ENCODE results near the gene CLEC17A.
"Not testable (repeated sequence)": the region's sequence is repeated elsewhere in the genome, so short reads cannot be mapped to it uniquely, and the experiment has no call there.

Gene CLEC17A

DNA sequence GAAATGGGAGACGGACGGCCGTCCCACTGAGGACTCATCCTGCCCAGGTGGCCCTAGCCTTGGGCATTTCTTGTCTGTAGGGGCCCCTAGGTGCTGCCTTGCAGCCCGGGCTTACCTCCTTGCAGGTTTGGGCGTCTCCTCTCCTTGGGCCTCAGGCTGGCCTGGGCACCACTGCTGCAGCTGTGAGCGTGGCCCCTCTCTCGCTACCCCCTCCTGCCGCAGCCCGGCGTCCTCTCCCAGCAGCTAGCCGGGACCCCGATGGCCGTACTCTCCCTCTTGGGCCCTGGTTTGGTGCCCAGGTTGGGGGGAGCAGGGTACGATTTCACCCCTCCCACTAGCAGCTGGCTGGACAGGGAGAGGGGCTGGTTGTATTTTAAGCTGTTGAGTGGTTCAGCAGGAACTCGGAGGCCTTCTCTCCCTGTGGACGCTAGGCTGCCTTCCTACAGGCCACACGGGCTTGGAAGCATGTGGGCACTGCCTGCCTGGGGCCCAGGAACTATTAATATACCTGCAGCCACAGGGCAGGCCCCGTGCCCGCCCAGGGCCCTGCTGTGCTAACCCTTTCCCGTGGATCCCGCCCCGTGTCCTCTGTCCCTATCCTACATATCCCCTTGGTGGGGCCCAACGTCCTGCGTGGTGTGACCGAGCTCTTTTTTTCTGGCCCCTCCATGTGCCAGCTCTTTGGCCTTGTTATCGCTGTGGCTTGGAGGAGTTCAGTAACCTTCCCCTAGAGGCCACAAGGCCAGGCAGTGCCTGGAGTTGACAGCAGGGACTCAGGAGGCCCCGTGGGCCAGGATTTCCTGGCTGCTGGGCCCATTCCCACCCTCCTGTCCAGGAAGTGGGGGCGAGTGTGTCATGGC is 22.7 kb upstream of the CLEC17A start:
- no peak for DNase-seq

DNA sequence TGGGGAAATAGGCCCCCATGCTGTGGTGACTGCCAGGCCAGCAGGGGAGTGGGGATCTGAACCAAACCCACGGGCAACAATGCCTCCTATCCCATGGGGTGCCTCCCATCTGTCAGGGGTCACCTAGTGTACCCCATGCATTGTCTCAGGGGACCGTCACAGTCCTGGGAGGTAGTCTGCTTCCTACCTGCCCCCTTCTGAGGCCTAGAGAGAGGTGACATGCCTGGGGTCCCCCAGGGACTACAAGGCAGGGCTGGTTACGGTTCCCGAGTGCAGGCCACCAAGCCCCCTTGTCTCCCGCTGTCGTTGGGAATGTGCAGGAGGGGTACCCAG is 22.1 kb upstream of the CLEC17A start:
- DNase-seq: no peak

DNA sequence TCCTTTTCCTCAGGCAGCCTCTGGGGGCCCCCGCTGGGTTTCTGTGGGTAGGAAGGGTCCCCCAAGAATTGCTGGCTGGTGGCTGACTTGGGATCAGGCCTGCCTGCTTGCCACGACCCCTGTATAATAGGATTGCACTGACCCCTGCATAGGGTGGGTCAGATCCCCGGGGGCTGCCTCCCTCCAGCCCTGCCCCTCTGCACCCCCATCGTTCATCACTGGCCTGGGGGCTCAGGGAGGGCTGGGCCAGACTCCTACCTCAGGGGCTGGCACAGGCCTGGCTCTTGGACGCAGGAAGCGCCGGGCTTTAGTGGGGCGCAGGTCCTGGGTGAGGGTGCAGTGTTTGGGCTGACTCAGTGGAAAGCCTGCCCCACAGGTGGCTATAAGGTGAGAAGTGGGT is 21.6 kb upstream of the CLEC17A start:
- DNase-seq: no peak

DNA sequence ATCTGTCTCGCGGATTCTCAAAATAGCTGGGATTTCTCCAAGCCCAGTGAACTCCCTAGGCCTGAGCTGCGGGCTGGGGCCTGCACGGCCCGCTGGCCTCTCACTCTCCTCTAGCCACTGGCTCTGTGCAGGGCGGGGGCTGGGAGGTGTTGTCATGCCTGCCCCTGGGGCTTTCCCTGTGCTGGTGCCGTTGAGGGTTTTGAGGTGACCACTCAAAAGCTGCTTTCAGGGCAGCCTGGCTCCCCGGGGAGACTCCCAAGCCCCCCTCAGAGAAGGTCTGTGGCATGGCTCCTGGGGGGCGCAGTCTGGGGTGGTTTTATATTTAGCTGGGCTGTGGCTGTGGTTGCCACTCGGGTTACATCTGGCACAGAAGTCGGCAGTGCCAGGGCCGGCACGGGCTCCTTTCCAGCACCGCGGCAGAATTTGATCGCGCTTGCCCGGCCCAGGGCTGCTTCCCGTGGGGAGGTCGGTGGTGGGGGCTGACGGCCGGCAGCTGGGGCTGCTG is 21.0 kb upstream of the CLEC17A start:
- no peak for DNase-seq

DNA sequence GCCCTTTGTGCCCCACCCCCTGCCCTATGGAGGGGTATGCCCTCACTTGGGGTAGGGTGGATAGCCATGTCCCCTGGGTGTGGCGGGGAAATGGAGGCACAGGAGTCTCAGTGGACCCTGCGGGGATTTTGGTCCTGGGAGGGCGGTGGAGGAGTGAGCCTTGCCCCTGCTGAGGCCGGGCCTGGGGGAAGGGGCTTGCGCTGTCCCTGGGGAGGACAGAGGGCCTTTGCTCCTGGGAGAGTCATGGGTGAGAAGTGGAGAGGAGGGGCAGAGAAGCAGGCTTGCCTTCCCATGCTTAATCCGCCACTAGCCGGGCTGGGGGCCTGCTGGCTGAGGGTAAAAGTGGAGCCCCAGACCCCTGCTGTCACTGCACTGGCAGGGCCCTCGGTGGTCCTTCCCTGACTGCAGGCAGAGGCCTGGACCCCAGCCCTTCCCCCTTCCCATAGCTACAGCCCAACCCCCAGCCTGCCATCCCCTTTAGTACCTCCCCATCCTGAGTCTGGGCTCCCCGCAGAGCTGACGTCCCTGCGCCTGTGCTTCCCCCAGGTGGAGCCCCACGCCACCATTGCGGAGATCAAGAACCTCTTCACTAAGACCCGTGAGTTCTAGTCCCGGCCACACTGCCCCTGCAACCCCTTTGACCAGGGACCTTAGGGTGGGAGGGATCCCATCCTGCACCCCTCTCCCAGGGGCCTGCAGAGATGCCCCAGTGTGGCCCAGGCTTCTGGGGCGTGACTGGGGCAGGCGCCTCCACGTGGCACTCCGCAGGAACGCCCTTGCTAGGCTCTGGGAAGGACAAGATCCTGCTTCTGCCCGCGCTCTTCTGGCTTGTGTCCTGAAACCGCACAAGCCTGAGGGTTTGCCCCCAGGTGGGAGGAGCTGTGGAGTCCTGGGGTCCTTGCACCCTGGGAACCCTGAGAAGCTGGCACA is 20.0 kb upstream of the CLEC17A start:
- DNase-seq: no peak

DNA sequence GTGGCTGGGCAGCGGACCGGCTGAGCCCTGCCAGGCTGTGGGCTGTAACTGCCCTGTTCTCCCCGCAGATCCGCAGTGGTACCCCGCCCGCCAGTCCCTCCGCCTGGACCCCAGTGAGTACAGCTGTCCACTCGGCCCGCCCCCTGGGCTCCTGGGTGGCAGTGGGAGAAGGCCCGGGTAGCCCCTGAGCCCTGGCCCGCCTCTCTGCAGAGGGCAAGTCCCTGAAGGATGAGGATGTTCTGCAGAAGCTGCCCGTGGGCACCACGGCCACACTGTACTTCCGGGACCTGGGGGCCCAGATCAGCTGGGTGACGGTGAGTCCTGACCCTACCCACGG is 19.3 kb upstream of the CLEC17A start:
- no peak for DNase-seq

DNA sequence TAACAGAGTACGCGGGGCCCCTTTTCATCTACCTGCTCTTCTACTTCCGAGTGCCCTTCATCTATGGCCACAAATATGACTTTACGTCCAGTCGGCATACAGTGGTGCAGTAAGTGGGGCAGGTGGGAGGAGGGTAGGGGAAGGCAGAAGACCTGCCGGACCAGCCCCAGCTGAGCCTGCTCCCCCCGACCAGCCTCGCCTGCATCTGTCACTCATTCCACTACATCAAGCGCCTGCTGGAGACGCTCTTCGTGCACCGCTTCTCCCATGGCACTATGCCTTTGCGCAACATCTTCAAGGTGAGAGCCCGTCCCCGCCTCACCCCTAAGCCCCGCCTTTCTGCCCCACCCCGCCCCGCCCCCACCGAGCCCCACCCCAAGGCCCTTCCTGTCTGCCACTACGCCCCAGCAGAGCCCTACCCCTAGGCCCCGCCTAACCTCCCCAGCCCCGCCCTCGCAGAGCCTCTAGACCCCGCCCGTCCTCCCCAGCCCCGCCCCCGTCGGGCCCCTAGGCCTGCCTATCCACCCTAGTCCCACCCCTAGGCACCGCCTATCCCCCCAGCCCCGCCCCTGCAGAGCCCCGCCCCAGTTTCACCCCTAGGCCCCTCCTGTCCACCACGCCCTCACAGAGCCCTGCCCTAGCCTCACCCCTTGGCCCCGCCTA is 18.8 kb upstream of the CLEC17A start:
- DNase-seq: no peak

DNA sequence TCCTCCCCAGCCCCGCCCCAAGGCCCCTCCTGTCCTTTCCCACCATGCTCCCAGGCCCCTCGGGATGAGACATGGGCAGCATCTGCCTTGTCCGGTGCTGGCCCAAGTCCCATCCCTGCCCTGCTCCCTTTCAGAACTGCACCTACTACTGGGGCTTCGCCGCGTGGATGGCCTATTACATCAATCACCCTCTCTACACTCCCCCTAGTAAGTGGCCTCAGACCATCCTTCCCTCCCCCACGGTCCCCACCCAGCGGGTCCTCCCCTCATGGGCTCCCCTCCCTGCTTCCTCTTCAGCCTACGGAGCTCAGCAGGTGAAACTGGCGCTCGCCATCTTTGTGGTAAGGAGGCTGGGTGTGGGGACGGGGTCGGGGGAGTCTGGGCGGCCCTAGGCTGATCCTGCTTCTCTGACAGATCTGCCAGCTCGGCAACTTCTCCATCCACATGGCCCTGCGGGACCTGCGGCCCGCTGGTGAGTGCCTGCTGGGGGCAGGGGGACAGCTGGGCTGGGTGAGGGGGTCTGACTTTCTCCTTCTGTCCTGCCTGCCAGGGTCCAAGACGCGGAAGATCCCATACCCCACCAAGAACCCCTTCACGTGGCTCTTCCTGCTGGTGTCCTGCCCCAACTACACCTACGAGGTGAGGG is 18.1 kb upstream of the CLEC17A start:
- not testable (repeated sequence) for DNase-seq

DNA sequence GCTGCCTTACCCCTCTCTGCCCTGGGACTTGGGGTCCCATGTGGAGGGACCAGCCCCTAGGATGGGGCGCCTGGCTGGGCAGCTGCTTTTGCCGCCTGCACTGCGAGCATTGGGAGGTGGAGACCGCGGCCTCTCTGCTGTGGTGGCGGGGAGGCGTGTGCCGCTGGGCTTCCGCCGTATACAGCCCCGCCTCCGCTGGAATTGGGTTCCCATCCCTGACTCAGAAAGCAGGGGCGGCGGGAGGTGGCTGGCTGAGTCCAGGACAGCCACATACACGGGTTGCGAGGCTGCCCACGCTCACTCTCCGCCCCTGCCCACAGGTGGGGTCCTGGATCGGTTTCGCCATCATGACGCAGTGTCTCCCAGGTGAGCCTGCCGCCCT is 17.6 kb upstream of the CLEC17A start:
- no peak for DNase-seq

DNA sequence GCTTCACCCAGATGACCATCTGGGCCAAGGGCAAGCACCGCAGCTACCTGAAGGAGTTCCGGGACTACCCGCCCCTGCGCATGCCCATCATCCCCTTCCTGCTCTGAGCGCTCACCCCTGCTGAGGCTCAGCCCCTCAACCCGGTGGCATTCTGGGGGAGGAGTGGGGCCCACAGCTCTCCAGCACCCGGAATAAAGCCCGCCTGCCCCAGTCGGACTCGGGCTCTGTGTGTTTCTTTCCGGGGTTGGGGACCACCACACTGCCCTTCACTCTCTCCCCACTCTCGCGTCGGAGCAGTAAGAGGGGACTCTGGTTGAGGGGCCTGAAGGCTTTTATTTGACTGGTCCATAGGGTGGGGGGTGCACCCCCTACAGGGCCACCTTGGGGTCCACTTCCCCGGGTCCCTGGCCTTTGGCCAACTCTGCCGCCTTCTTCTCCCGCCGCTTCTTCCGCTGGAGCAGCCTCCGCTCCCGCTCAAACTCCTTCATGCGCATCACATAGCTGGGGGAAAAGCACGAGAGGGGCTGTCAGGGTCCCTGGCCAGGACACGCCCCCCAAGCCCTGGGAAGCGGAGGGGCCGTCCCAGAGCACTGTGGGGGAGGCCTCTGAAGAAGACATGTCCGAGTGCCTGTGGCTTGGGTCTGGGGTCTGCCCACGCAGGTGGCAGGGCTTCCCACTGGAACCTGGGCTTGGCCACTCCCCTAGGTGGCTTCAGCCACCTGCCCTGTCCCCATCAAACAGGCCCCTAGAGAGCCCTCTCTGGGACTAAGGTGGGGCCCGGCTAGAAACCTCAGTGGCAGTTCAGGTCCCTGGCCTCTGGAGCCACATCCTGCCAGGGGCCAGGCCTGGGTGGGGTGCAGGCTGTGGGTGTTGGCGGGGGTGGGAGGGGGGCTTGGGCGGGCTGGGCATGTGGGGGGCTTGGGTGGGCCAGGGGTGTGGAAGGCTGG is 16.8 kb upstream of the CLEC17A start:
- DNase-seq: no peak

DNA sequence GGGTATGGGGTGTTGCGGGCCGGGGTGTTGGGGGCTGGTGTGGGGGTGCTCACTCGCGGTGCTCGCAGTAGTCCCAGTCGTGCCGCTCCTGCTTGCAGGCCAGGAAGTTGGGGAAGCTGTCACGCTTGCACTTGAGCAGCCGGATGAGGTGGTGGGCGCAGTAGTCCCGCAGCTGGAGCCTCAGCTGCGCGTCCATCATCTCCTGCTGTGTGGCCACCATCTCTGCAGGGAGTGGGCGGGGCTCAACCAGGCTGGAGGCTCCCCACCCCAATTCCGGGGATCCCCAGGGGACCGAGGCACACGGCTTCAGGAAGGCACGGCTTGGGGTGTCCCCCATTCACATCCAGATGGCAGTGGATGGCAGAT is 16.2 kb upstream of the CLEC17A start:
- DNase-seq: no peak

DNA sequence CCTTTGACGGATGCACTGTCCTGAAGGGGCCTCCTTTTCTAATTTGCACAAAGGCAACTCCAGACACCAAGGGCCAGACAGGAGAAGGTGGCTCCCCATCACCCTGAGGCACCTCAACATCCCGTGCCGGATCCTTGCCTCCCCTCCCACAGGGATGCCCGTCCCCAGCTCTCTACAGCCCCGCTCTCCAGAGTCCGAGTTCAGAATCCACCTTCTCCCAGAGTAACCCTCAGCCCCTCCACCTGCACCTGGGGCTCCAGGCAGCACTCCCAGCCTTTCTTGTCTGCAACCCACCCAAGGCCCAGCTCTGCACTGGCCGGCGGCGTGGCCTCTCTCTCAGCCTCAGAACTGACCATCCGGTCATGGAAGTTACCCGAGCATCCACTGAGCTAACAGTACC is 15.8 kb upstream of the CLEC17A start:
- no peak for DNase-seq

DNA sequence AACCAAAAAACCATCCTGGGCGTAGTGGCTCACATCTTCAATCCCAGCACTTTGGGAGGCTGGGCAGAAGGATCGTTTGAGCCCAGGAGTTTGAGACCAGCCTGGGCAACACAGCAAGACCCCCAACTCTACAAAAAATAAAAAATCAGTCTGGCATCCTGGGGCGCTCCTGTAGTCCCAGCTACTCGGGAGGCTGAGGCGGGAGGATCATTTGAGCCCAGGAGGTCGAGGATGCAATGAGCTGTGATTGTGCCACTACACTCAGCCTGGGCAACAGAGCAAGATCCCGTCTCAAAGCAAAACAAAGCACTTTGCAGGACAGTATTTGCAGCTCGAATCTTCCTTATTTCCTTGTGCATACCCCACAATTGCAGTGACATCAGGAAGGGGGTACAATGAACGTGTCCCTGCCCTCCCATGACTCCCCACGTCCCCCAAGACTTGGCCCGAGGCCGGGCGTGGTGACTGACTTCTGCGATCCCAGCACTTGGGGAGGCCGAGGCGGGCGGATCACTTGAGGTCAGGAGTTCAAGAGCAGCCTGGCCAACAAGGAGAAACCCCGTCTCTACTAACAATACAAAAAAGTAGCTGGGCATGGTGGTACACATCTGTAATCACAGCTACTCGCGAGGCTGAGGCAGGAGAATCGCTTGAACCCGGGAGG is 11.9 kb upstream of the CLEC17A start:
- DNase-seq: no peak

DNA sequence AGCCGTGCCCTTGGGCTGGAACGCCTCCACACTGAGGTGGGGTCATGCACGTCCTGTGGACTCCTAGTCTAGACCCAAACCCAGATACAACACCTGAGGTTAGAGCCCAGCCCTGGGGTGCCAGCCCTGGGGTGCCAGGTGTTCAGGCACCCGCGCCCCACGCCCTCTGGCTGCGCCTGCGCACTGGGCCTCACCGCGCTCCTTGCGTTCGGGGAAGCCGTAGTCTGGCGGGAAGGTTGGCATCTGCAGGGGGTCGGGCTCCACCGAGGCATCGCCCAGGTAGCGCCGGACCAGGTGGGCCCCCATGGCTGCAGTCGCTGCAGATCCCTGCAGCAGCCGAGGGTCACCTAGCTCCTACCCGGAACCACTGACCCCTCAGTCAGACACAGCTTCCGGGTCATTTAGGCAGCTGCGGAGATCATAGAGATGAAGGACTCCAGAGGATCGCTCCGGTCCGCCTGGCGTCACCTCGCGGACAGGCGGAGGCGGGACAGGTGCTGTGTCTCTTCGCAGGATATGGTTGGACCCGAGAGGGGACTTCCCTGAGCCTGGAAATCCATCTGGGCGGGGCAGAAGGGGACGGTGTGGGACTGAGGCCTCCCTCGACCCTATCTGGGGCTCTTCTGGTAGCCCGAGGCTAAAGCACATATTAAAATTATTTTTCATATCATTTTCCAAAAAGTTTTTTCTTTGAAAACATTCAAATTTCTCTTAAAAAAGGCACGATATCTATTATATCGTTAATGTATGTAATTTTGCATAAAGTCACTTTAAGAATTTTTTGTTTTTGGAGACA is 11.0 kb upstream of the CLEC17A start, which contains the start of gene NDUFB7:
Gene NDUFB7, minus strand, starts transcription at position 372 of the 796 bp plus-strand sequence. Its CDS starts 66 bp downstream, at position 306.
- DNase-seq: peak; percentile 92

DNA sequence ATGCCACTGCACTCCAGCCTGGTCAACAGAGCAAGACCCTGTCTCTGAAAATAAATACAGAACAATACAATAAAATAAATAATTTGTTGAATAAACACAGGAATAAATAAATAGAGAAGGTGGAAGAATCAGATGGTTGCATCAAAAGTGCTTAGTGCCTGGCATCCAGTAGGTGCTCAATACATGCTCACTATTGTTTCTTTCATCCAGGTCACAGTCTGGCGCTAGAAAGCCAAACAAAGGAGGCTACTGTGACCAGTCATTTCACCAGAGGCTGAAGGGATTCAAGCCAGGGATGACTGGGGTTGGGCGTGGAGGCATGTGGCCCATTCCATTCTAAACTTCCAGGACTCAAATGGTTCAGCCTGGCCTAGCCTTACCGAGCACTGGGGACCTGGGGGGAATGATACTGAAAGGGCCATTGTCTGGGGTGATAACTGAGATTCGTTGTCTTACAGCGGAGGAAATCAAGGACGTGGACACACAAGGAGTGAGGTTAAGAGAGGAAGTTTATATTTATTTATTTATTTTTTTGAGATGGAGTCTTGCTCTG is 7.4 kb upstream of the CLEC17A start:
- DNase-seq: no peak

DNA sequence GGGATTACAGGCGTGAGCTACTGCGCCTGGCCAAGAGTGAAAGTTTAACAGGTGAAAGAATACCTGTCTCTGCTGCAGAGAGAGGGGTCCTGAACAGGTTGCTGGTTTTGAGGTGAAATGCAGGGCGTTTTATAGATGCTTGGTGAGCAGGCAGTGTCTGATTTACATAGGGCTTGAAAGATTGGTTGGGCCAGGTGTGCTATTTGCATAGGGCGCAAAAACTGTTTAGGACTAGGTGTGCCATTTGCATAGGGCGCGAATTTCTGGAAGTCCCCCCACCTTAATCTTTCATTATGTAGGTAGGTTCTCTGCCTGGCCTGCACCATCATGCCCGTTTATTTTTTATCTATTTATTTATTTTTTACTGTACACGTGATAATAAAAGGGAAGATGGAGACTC is 6.5 kb upstream of the CLEC17A start:
- no peak for DNase-seq

DNA sequence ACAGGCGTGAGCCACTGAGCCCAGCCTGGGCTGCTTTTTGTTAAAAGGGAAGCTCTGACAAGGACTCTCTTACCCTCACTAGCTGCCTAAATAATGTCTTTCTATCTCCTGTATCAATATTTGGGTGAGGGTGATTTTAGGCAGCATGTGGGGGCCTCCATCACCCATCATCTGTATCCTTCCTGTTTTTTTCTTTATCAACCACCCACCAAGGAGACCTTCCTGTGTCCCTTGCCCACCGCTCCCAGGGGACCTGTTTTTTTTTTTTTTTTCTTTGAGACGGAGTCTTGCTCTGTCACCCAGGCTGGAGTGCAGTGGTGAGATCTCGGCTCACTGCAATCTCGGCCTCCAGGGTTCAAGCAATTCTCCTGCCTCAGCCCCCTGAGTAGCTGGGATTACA is 5.6 kb upstream of the CLEC17A start:
- DNase-seq: no peak

DNA sequence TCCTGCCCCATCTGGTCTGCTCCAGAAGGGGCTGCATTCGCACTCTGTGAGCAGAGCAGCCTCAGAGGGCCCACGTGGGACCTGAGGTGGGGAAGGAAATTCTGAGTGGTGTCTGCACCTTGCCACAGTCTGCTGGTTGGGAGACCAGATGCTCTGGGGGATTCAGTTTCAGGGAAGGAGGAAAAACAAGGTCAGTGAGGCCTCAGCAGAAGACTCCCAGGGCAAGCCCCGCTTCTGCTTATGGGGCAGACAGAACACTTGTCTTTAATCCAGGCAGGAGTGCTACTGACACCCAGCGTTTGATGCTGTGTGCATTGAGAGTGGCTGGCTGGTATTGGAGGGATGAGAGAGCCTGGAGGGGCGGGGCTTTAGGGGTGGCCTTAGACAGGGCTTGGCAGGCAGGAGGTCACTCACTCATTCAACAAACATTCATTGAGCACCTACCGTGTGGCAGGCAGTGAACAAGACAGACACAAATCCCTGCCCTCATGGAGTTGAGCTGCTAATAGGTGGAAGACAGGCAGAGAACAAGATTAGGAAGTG is 4.9 kb upstream of the CLEC17A start:
- no peak for DNase-seq

DNA sequence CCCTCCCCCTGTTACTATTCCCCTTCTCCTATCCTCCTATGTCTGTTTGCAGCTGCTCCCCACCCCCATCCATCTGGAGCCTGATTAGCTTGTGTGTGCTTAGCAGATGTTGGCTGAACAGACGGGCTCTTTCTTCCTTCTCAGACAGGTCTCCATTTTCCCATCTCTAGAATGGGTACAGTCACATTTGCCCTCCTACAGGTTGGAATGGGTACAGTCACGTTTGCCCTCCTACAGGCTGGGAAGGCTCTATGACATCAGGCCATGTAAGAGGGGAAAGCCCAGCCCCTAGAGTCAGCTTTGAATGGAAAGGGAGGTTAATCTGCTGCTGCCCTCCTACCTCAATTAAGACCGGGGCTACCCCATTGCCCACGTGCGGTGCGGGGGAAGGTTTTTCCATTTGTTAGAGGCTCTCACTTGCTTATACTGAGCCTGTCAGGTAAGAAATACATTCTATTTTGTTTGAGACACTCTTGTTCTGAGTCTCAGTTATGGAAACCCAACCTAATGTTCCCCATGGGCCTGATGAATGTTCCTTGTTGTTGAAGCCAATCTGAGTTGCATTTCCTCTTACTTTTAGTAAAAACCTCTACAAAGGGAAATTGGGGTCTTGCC is 2.2 kb upstream of the CLEC17A start:
- no peak for DNase-seq

Data from retina (tissue), 1 donor.